ENCODE data around the gene ENPEP. TPM values are rescaled to one million over a fixed set of nuclear protein-coding genes. Genes with fewer than 3 reads are reported as not detected.

ENPEP gene
- total RNA-seq, 1 donor from 2014 or later: 3.5 TPM

DNA sequence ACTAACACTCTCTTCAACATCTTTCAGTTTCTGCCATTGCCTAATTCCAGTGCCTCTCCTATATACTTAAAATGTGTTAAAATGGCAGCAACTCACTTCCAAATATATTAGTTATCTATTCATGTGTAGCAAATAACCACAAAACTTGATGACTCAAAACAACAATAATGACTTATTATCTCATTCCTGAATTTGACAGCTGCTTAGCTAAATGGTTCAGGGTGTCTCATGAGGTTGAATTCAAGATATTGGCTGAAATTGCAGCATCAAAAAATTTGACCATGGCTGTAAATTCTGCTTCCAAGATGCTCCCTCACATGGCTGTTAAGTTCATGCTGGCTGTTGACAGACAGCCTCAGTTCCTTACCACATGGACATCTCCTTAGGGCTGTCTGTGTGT, 121.6 kb downstream of the ENPEP start:
- Histone ChIP-seq H3K9me3 (replicated peaks) (peaks cover 26% of the 10 kb centered on the region), H3K27ac (replicated peaks) (no peak overlapping the region), H3K4me3 (no peak overlapping the region), H3K27me3 (ENCODE audit: low read depth) (peaks cover 32% of the 10 kb centered on the region), H3K36me3 (no peaks in the 10 kb centered on the region), H3K4me1 (no peaks in the 10 kb centered on the region)
- intact Hi-C loops (cut with micrococcal nuclease): no loop called here
- DNase-seq: no peak
- TF ChIP-seq, protein P1, sequence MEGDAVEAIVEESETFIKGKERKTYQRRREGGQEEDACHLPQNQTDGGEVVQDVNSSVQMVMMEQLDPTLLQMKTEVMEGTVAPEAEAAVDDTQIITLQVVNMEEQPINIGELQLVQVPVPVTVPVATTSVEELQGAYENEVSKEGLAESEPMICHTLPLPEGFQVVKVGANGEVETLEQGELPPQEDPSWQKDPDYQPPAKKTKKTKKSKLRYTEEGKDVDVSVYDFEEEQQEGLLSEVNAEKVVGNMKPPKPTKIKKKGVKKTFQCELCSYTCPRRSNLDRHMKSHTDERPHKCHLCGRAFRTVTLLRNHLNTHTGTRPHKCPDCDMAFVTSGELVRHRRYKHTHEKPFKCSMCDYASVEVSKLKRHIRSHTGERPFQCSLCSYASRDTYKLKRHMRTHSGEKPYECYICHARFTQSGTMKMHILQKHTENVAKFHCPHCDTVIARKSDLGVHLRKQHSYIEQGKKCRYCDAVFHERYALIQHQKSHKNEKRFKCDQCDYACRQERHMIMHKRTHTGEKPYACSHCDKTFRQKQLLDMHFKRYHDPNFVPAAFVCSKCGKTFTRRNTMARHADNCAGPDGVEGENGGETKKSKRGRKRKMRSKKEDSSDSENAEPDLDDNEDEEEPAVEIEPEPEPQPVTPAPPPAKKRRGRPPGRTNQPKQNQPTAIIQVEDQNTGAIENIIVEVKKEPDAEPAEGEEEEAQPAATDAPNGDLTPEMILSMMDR (IDR thresholded peaks at IDR 0.05; ENCODE audit: borderline replicate concordance): no peak

DNA sequence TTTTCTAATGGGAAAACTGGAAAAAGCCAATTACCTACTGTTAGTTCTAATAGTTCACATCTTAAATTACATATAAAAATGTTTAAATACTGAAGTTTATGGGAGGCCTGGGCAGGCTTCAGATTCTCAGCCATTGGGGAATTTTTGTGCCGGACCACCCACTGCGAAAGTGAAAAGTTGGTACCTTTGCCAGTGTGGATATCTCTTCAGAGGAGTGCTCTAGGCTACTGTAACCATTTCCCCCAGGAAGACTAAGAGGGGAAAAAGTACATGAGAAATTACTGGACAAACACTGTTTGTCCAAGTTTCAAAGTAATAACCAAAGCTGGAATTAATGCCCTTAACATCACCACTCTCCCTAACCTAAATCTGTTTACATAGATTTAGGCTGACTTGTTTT, 126.1 kb downstream of the ENPEP start:
- H3K4me1 ChIP-seq: no peaks in the 10 kb centered on the region
- peaks cover 7% of the 10 kb centered on the region for H3K9me3 ChIP-seq (replicated peaks)
- TF ChIP-seq, protein P1 (IDR thresholded peaks at IDR 0.05; ENCODE audit: borderline replicate concordance): no peak
- intact Hi-C loops (cut with micrococcal nuclease): no loop called here
- DNase-seq: no peak
- no peak overlapping the region for H3K4me3 ChIP-seq
- no peaks in the 10 kb centered on the region for H3K36me3 ChIP-seq
- no peak overlapping the region for H3K27ac ChIP-seq (replicated peaks)
- peaks cover 39% of the 10 kb centered on the region for H3K27me3 ChIP-seq (ENCODE audit: low read depth)

GRCh38 chr4:110605077-110605476, 129.1 kb downstream of the ENPEP start:
- no peak overlapping the region for H3K27ac ChIP-seq (replicated peaks)
- H3K9me3 ChIP-seq (replicated peaks): no peaks in the 10 kb centered on the region
- no peaks in the 10 kb centered on the region for H3K36me3 ChIP-seq
- intact Hi-C loops (cut with micrococcal nuclease): no loop called here
- H3K27me3 ChIP-seq (ENCODE audit: low read depth): peaks cover 60% of the 10 kb centered on the region
- no peak for DNase-seq
- no peak overlapping the region for H3K4me3 ChIP-seq
- no peaks in the 10 kb centered on the region for H3K4me1 ChIP-seq
- TF ChIP-seq, protein P1 (IDR thresholded peaks at IDR 0.05; ENCODE audit: borderline replicate concordance): no peak

- Histone ChIP-seq H3K4me3 (no peak overlapping the region), H3K27me3 (ENCODE audit: low read depth) (peaks cover 78% of the 10 kb centered on the region), H3K4me1 (peaks cover 8% of the 10 kb centered on the region), H3K36me3 (no peaks in the 10 kb centered on the region), H3K9me3 (replicated peaks) (no peaks in the 10 kb centered on the region), H3K27ac (replicated peaks) (no peak overlapping the region)
- DNase-seq: no peak
- TF ChIP-seq, protein P1 (IDR thresholded peaks at IDR 0.05; ENCODE audit: borderline replicate concordance): no peak
- intact Hi-C loops (cut with micrococcal nuclease): no loop called here
These were observed 133.2 kb downstream of the ENPEP start for GRCh38 chr4:110609044-110609750.

- Histone ChIP-seq H3K27me3 (ENCODE audit: low read depth) (peaks cover 88% of the 10 kb centered on the region), H3K27ac (replicated peaks) (no peak overlapping the region), H3K36me3 (no peaks in the 10 kb centered on the region), H3K4me1 (peaks cover 8% of the 10 kb centered on the region), H3K9me3 (replicated peaks) (no peaks in the 10 kb centered on the region), H3K4me3 (no peak overlapping the region)
- no peak for DNase-seq
- intact Hi-C loops (cut with micrococcal nuclease): no loop called here
- TF ChIP-seq, protein P1 (IDR thresholded peaks at IDR 0.05; ENCODE audit: borderline replicate concordance): no peak
These were observed 134.6 kb downstream of the ENPEP start for GRCh38 chr4:110610620-110610939.
